Natural killer cell (primary cell): ENCODE measurements around the gene F11. TPM values are rescaled to one million over a fixed set of nuclear protein-coding genes. Genes with fewer than 3 reads are reported as not detected.
"Not testable (repeated sequence)": the region's sequence is repeated elsewhere in the genome, so short reads cannot be mapped to it uniquely, and the experiment has no call there.

Experiments
- ATAC-seq, 3 donors: fragments of 150-1000 bp in 2 of 3; fragments of 200-7000 bp in 1 of 3; cut with Tn5 transposase; 1 replicate in 1 of 3; 2 replicates in 2 of 3; pipeline ENCODE4 v1.10.0; 2021; ENCODE audit warnings: mild to moderate bottlenecking in 2 of 3, moderate library complexity in 2 of 3
- DNase-seq, 2 donors: peaks; one replicate each; pipeline versions ENCODE4 v3.0.0 to v3.0.0-alpha.2; 2013 to 2021; ENCODE audit warnings: mixed read lengths in 1 of 2
- H3K27ac ChIP-seq: one replicate; pipeline ENCODE4 v1.5.1; 2013; ENCODE audit warnings: mild to moderate bottlenecking, low read length
- H3K27me3 ChIP-seq: one replicate; pipeline ENCODE4 v1.6.1; 2013; ENCODE audit warnings: low read length; ENCODE audit not compliant: control insufficient read depth, insufficient read depth
- H3K36me3 ChIP-seq: one replicate; pipeline ENCODE4 v1.6.1; 2013; ENCODE audit warnings: low read length; ENCODE audit not compliant: control insufficient read depth, insufficient read depth
- H3K4me1 ChIP-seq: one replicate; pipeline ENCODE4 v1.6.1; 2013; ENCODE audit warnings: low read length; ENCODE audit not compliant: control insufficient read depth, insufficient read depth
- H3K4me3 ChIP-seq: one replicate; pipeline ENCODE4 v1.5.1; 2013; ENCODE audit warnings: low read length
- H3K9me3 ChIP-seq: one replicate; pipeline ENCODE4 v1.6.1; 2013; ENCODE audit warnings: low read length; ENCODE audit not compliant: control insufficient read depth, insufficient read depth
- H3K27ac Mint-ChIP-seq, 2 donors: one replicate each; pipeline ENCODE4 v1.8.0; 2022; ENCODE audit warnings: mild to moderate bottlenecking in 2 of 2, mixed read lengths in 2 of 2, moderate library complexity in 1 of 2
- H3K27me3 Mint-ChIP-seq, 2 donors: one replicate each; pipeline ENCODE4 v1.8.0; 2022; ENCODE audit warnings: low read depth in 2 of 2, mixed read lengths in 2 of 2
- H3K36me3 Mint-ChIP-seq: one replicate; pipeline ENCODE4 v1.8.0; 2022; ENCODE audit warnings: mixed read lengths
- H3K4me1 Mint-ChIP-seq, 2 donors: one replicate each; pipeline ENCODE4 v1.8.0; 2022; ENCODE audit warnings: mixed read lengths in 2 of 2
- H3K4me3 Mint-ChIP-seq: one replicate; pipeline ENCODE4 v1.8.0; 2022; ENCODE audit warnings: mild to moderate bottlenecking, moderate library complexity, mixed read lengths
- H3K9me3 Mint-ChIP-seq, 2 donors: one replicate each; pipeline ENCODE4 v1.8.0; 2022; ENCODE audit warnings: mixed read lengths in 2 of 2
- WGBS: methylation state at CpG from one replicate; pipeline ENCODE4 v1.1.7; 2013; ENCODE audit warnings: missing lambda C conversion rate; ENCODE audit not compliant: insufficient coverage; 5-methylcytosine and 5-hydroxymethylcytosine counted together
- intact Hi-C: fragments of 100-400 bp; cut with micrococcal nuclease; formaldehyde crosslinking; loops from one replicate; pipeline ENCODE4 v1.14.2; 2022
- total RNA-seq, 4 donors: library from RNA; stranded (reverse); fragments of 120-200 nt in 1 of 4; gene quantifications; one replicate each; pipeline versions ENCODE4 v1.2.3 to v1.2.4, GENCODE V29; 2013 to 2022
- TF ChIP-seq, protein P1 (sequence below): fragments of 200-600 bp; IDR thresholded peaks from one replicate; pipeline ENCODE4 v1.8.0; 2022; ENCODE audit warnings: antibody characterized with exemption

Gene F11
- total RNA-seq, 3 donors from 2014 or later (not counting 1 experiment from before 2014, with no cell fraction given), result 0.68 to 1.1 TPM; not detected in 1

DNA sequence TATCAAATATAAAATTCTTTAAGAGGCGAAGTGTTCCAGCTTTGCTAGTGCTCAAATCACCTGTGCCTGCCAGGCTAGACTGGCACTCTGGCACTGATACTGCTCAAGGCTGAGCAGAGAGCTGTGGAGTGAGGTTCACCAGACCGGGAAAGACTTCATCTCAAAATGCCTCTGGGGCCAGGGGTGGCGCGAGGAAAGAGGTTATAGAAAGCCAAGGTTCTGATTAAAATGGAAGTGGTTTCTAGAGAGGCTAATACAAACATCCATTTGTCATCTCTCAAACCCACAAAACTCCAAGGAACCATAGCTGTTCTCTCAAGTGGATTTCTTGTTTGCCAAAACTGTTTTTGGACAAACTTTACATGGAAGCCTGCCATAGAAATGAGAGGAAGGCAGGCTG is 41.5 kb downstream of the F11 start:
- DNase-seq, result no peak
- Histone ChIP-seq H3K4me1 (no peaks in the 10 kb centered on the region), H3K9me3 (no peaks in the 10 kb centered on the region), H3K4me3 (no peak overlapping the region), H3K27me3 (no peaks in the 10 kb centered on the region), H3K36me3 (no peaks in the 10 kb centered on the region), H3K27ac (no peak overlapping the region)
- H3K27ac Mint-ChIP-seq, result no peak overlapping the region
- peaks cover 19 to 26% of the 10 kb centered on the region in 2 donors for H3K27me3 Mint-ChIP-seq
- 66% methylated on average over 4 of the region's 4 CpGs for WGBS
- intact Hi-C loops, result no loop called here
- TF ChIP-seq, protein P1, sequence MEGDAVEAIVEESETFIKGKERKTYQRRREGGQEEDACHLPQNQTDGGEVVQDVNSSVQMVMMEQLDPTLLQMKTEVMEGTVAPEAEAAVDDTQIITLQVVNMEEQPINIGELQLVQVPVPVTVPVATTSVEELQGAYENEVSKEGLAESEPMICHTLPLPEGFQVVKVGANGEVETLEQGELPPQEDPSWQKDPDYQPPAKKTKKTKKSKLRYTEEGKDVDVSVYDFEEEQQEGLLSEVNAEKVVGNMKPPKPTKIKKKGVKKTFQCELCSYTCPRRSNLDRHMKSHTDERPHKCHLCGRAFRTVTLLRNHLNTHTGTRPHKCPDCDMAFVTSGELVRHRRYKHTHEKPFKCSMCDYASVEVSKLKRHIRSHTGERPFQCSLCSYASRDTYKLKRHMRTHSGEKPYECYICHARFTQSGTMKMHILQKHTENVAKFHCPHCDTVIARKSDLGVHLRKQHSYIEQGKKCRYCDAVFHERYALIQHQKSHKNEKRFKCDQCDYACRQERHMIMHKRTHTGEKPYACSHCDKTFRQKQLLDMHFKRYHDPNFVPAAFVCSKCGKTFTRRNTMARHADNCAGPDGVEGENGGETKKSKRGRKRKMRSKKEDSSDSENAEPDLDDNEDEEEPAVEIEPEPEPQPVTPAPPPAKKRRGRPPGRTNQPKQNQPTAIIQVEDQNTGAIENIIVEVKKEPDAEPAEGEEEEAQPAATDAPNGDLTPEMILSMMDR, result no peak
- no peaks in the 10 kb centered on the region for H3K36me3 Mint-ChIP-seq
- no peaks in the 10 kb centered on the region for H3K4me1 Mint-ChIP-seq
- H3K9me3 Mint-ChIP-seq, result no peaks in the 10 kb centered on the region
- no peak for ATAC-seq
- H3K4me3 Mint-ChIP-seq, result no peak overlapping the region

DNA sequence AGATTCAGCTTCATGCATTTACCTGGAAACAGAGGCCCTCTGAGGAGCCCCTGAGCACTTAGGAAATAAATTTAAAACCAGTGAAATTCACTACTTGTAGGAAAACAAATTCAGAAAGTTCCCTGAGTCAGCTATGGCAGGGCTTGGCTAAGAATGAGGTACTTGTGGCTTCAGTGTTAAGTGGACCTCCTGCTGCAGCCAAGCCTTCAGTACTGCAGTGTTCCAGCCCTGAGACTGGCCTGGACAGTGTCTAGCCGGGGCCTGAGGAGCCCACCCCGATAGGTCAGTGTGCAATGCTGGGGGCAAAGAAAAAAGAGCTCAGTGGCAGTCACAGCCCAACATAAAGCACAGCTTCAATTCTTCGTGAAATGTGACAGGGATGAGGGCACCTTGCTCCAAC is 41.9 kb downstream of the F11 start:
- Histone ChIP-seq H3K27ac (no peak overlapping the region), H3K9me3 (no peaks in the 10 kb centered on the region), H3K36me3 (no peaks in the 10 kb centered on the region), H3K27me3 (no peaks in the 10 kb centered on the region), H3K4me3 (no peak overlapping the region), H3K4me1 (no peaks in the 10 kb centered on the region)
- no peaks in the 10 kb centered on the region for H3K36me3 Mint-ChIP-seq
- intact Hi-C loops, result no loop called here
- no peaks in the 10 kb centered on the region for H3K4me1 Mint-ChIP-seq
- ATAC-seq, result no peak
- TF ChIP-seq, protein P1, result no peak
- H3K9me3 Mint-ChIP-seq, result no peaks in the 10 kb centered on the region
- H3K4me3 Mint-ChIP-seq, result no peak overlapping the region
- no peak for DNase-seq
- 66% methylated on average over 3 of the region's 3 CpGs for WGBS
- H3K27ac Mint-ChIP-seq, result no peak overlapping the region
- H3K27me3 Mint-ChIP-seq, result peaks cover 15 to 23% of the 10 kb centered on the region in 2 donors

DNA sequence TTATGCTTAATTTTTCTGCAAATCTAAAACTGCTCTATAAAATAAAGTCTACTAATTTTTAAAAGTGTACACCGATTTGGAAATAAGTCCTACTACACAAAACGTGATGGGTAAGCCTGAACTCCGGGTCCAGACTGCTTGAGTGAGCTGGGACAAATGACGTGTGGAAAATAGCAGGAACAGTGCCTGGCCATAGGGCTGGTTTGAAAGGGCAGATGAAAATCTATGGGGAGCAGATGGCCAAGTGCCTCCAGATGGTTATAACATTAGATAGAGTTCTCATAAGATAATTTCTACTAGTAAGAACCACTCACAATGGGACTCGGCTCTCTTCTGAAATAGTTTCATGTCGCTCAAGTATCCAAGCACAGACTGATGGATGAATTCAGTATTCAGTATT is 52.5 kb downstream of the F11 start:
- intact Hi-C loops, result no loop called here
- Histone ChIP-seq H3K9me3 (no peaks in the 10 kb centered on the region), H3K27ac (no peak overlapping the region), H3K4me3 (no peak overlapping the region), H3K4me1 (no peaks in the 10 kb centered on the region), H3K27me3 (no peaks in the 10 kb centered on the region), H3K36me3 (no peaks in the 10 kb centered on the region)
- TF ChIP-seq, protein P1, result no peak
- no peak for DNase-seq
- WGBS, result 89% methylated on average over 6 of the region's 6 CpGs
- no peaks in the 10 kb centered on the region for H3K4me1 Mint-ChIP-seq
- no peak overlapping the region for H3K4me3 Mint-ChIP-seq
- H3K9me3 Mint-ChIP-seq, result no peaks in the 10 kb centered on the region
- no peak overlapping the region for H3K27ac Mint-ChIP-seq
- no peak for ATAC-seq
- no peaks in the 10 kb centered on the region for H3K36me3 Mint-ChIP-seq
- H3K27me3 Mint-ChIP-seq, result peaks cover 0 to 4% of the 10 kb centered on the region in 2 donors

DNA sequence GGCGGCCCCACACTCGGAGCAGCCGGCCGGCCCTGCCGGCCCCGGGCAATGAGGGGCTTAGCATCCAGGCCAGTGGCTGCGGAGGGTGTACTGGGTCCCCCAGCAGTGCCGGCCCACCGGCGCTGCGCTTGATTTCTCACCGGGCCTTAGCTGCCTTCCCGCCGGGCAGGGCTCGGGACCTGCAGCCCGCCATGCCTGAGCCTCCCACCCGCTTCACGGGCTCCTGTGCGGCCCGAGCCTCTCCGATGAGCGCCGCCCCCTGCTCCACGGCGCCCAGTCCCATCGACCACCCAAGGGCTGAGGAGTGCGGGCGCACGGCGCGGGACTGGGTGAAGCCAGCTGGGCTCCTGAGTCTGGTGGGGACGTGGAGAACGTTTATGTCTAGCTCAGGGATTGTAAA is 58.7 kb downstream of the F11 start:
- intact Hi-C loops, DNase-seq, H3K4me3 ChIP-seq, H3K27ac Mint-ChIP-seq, H3K4me3 Mint-ChIP-seq, H3K36me3 ChIP-seq, H3K36me3 Mint-ChIP-seq, H3K27ac ChIP-seq, H3K4me1 ChIP-seq, H3K27me3 ChIP-seq, ATAC-seq, H3K4me1 Mint-ChIP-seq, H3K9me3 ChIP-seq, H3K27me3 Mint-ChIP-seq, H3K9me3 Mint-ChIP-seq: not testable (repeated sequence)
- WGBS, result 96% methylated on average over 33 of the region's 33 CpGs
